Glomerular visceral epithelial cell (primary cell): ENCODE measurements around the gene TASP1.
"Not testable (repeated sequence)": the region's sequence is repeated elsewhere in the genome, so short reads cannot be mapped to it uniquely, and the experiment has no call there.

Experiments
- DNase-seq: peaks from one replicate; pipeline ENCODE4 v3.0.0-alpha.2; 2016; ENCODE audit errors: extremely low spot score

Gene TASP1

GRCh38 chr20:13400453-13400852 lies 238.3 kb downstream of the TASP1 start:
- no peak for DNase-seq

- no peak for DNase-seq
Observed at GRCh38 chr20:13397300-13397724, 241.4 kb downstream of the TASP1 start.

- no peak for DNase-seq
Observed at GRCh38 chr20:13396826-13397225, 241.9 kb downstream of the TASP1 start.

- no peak for DNase-seq
Observed at GRCh38 chr20:13396022-13396421, 242.7 kb downstream of the TASP1 start.

GRCh38 chr20:13395232-13395631 lies 243.5 kb downstream of the TASP1 start:
- DNase-seq, result no peak

GRCh38 chr20:13392391-13392790 lies 246.3 kb downstream of the TASP1 start:
- no peak for DNase-seq

- no peak for DNase-seq
Observed at GRCh38 chr20:13389115-13389514, 249.6 kb downstream of the TASP1 start.

GRCh38 chr20:13384132-13384531 lies 254.6 kb downstream of the TASP1 start:
- DNase-seq, result peak; percentile 11

- DNase-seq, result peak; percentile 60
Observed at GRCh38 chr20:13382786-13383185, 255.9 kb downstream of the TASP1 start.

- not testable (repeated sequence) for DNase-seq
Observed at GRCh38 chr20:13380497-13381229, 258.1 kb downstream of the TASP1 start.

GRCh38 chr20:13373400-13373799 lies 265.3 kb downstream of the TASP1 start:
- no peak for DNase-seq

- DNase-seq, result no peak
Observed at GRCh38 chr20:13364278-13365170, 274.2 kb downstream of the TASP1 start.

GRCh38 chr20:13363473-13363872 lies 275.3 kb downstream of the TASP1 start:
- DNase-seq, result no peak

GRCh38 chr20:13362165-13362564 lies 276.6 kb downstream of the TASP1 start:
- DNase-seq, result not testable (repeated sequence)

GRCh38 chr20:13358936-13359335 lies 279.8 kb downstream of the TASP1 start:
- DNase-seq, result not testable (repeated sequence)

- not testable (repeated sequence) for DNase-seq
Observed at GRCh38 chr20:13357782-13358181, 280.9 kb downstream of the TASP1 start.

GRCh38 chr20:13356591-13356990 lies 282.1 kb downstream of the TASP1 start:
- no peak for DNase-seq

- DNase-seq, result no peak
Observed at GRCh38 chr20:13355941-13356486, 282.7 kb downstream of the TASP1 start.

GRCh38 chr20:13355411-13355810 lies 283.3 kb downstream of the TASP1 start:
- DNase-seq, result no peak

- DNase-seq, result no peak
Observed at GRCh38 chr20:13353261-13353945, 285.3 kb downstream of the TASP1 start.

- no peak for DNase-seq
Observed at GRCh38 chr20:13349235-13349604, 289.5 kb downstream of the TASP1 start.
